PC-3 (cell line): Measurements from ENCODE around the gene PTGER4. TPM values are rescaled to one million over a fixed set of nuclear protein-coding genes. Genes with fewer than 3 reads are reported as not detected.

Source experiments
- ATAC-seq: fragments of 200-7000 bp; cut with Tn5 transposase; 2 replicates; pipeline ENCODE4 v1.9.1; 2020; ENCODE audit warnings: mild to moderate bottlenecking, moderate library complexity
- BruUV-seq: library from RNA; stranded (reverse); fragments of 400-500 nt; replicated peaks from 2 replicates; lab custom pipeline; 2021; lab: Mats Ljungman, UMichigan
- CTCF ChIA-PET: fragments of 300-600 bp; sonication (Branson Sonifier 250); formaldehyde crosslinking; loops from one replicate; lab custom pipeline; 2022; ENCODE audit warnings: antibody characterized with exemption; lab: Charles Lee
- POLR2A ChIA-PET: fragments of 300-600 bp; sonication (Branson Sonifier 250); formaldehyde crosslinking; loops from one replicate; lab custom pipeline; 2022; ENCODE audit warnings: antibody characterized with exemption; ENCODE audit not compliant: unreplicated experiment; lab: Charles Lee
- DNase-seq: peaks from one replicate; pipeline ENCODE4 v3.0.0-alpha.2; 2015
- H2AFZ ChIP-seq: fragments of 300-600 bp; sonication (generic); 2 replicates; pipeline ENCODE4 v1.6.0; 2016; ENCODE audit warnings: antibody characterized with exemption, low read length
- H3F3A ChIP-seq: fragments of 300-600 bp; sonication (generic); one replicate; pipeline ENCODE4 v1.6.0; 2017; ENCODE audit warnings: antibody characterized with exemption, low read length, control low read depth, mild to moderate bottlenecking; ENCODE audit not compliant: unreplicated experiment
- H3K27ac ChIP-seq: fragments of 300-600 bp; sonication (generic); 2 replicates; pipeline ENCODE4 v1.5.1; 2016; ENCODE audit warnings: mild to moderate bottlenecking, low read length
- H3K27me3 ChIP-seq: fragments of 300-600 bp; sonication (generic); 2 replicates; pipeline ENCODE4 v1.6.1; 2016; ENCODE audit warnings: low read length, mixed read lengths
- H3K36me3 ChIP-seq: fragments of 300-600 bp; sonication (generic); 2 replicates; pipeline ENCODE4 v1.6.1; 2016; ENCODE audit warnings: low read depth, mixed run types, low read length, mixed read lengths
- H3K4me1 ChIP-seq: fragments of 300-600 bp; sonication (generic); 2 replicates; pipeline ENCODE4 v1.5.1; 2016; ENCODE audit warnings: low read length; ENCODE audit not compliant: insufficient read depth
- H3K4me2 ChIP-seq: fragments of 300-600 bp; sonication (generic); 2 replicates; pipeline ENCODE4 v1.6.0; 2016; ENCODE audit warnings: low read length
- H3K4me3 ChIP-seq: fragments of 300-600 bp; sonication (generic); 2 replicates; pipeline ENCODE4 v1.5.1; 2016; ENCODE audit warnings: mild to moderate bottlenecking, low read length, mixed read lengths
- H3K79me2 ChIP-seq: fragments of 300-600 bp; sonication (generic); 2 replicates; pipeline ENCODE4 v1.6.1; 2017; ENCODE audit warnings: low read length, mixed read lengths
- H3K9ac ChIP-seq: fragments of 300-600 bp; sonication (generic); 2 replicates; pipeline ENCODE4 v1.6.0; 2016; ENCODE audit warnings: mild to moderate bottlenecking, low read length
- H3K9me2 ChIP-seq: fragments of 300-600 bp; sonication (generic); replicated peaks from 2 replicates; pipeline ENCODE4 v1.6.1; 2016; ENCODE audit warnings: mixed run types, low read length, mixed read lengths
- H3K9me3 ChIP-seq: fragments of 300-600 bp; sonication (generic); 2 replicates; pipeline ENCODE4 v1.6.1; 2016; ENCODE audit warnings: low read length, mixed read lengths
- H4K20me1 ChIP-seq: fragments of 300-600 bp; sonication (generic); 2 replicates; pipeline ENCODE4 v1.6.1; 2016; ENCODE audit warnings: low read length, mixed read lengths
- EZH2 ChIP-seq: fragments of 300-600 bp; sonication (generic); IDR thresholded peaks from one replicate; pipeline ENCODE4 v1.6.1; 2017; ENCODE audit warnings: antibody characterized with exemption, mild to moderate bottlenecking, low read length; ENCODE audit not compliant: unreplicated experiment
- EZH2phosphoT487 ChIP-seq: fragments of 300-600 bp; sonication (generic); IDR thresholded peaks from 2 replicates; pipeline ENCODE4 v1.6.1; 2018; ENCODE audit warnings: mild to moderate bottlenecking, antibody characterized with exemption, low read length, borderline replicate concordance
- intact Hi-C: fragments of 100-400 bp; cut with micrococcal nuclease; formaldehyde crosslinking; loops from 2 replicates; pipeline ENCODE4 v1.9.0; 2023
- total RNA-seq: library from RNA; depleted of rRNA; stranded (reverse); fragments of >200 nt; gene quantifications from 2 replicates; pipeline ENCODE4 v1.2.3, GENCODE V29; 2014
- TF ChIP-seq, protein P1 (sequence below): fragments of 300-600 bp; sonication (generic); conservative IDR thresholded peaks from 2 replicates; pipeline ENCODE4 v1.5.1; 2017; ENCODE audit warnings: antibody characterized with exemption, low read depth, mild to moderate bottlenecking, low read length

Gene PTGER4
- total RNA-seq, 1 experiment from 2014 or later = 49.5 TPM

DNA sequence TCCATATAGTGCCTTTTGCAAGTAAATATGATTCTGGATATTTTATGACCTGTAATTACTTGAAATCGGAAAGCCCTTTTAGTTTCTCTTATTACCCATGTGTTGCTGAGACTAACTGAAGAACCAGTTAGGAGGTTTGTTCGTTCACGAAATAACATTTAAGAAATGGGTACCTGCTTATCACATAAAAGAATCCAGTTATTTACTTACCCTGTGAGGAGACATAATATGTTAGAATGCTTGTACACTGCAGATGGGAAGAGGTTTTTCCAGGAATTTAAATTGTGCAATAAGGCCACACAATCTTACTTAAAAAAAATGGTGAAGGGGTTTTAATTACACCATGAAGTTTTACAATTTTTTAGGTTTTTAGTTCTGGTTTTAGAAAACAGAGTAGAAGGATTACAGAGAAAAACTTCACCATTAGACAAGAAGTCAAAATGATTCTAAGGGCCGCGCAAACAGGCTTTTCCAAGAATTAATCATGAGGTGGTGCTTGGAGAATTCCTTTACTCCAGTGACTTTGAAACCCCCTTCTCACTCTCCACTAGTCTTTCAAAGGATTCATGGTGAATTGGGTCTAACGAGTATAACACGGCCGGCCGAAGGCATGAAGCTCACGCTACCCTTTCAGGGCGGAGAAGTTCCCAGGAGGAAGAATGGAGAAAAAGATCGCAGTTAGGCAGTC, 1.1 kb upstream of the PTGER4 start:
- DNase-seq (peak; percentile 31), ATAC-seq (no peak)
- TSS peak; percentile 94 for BruUV-seq
- POLR2A ChIA-PET = interaction anchor here (0.6 kb wide), 4 partner anchors 38 to 1663 kb away, joined by 3 to 10 read pairs (median 5); no protein-coding TSS in a partner anchor
- peak overlapping the region; percentile 90 for H3K4me3 ChIP-seq
- H3K36me3 ChIP-seq = peaks cover 4% of the 10 kb centered on the region; the same call in 1 of the 2 replicates
- TF ChIP-seq EZH2 = no peak
- TF ChIP-seq, protein P1, sequence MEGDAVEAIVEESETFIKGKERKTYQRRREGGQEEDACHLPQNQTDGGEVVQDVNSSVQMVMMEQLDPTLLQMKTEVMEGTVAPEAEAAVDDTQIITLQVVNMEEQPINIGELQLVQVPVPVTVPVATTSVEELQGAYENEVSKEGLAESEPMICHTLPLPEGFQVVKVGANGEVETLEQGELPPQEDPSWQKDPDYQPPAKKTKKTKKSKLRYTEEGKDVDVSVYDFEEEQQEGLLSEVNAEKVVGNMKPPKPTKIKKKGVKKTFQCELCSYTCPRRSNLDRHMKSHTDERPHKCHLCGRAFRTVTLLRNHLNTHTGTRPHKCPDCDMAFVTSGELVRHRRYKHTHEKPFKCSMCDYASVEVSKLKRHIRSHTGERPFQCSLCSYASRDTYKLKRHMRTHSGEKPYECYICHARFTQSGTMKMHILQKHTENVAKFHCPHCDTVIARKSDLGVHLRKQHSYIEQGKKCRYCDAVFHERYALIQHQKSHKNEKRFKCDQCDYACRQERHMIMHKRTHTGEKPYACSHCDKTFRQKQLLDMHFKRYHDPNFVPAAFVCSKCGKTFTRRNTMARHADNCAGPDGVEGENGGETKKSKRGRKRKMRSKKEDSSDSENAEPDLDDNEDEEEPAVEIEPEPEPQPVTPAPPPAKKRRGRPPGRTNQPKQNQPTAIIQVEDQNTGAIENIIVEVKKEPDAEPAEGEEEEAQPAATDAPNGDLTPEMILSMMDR = no peak
- TF ChIP-seq EZH2phosphoT487 = no peak
- peaks cover 48% of the 10 kb centered on the region for H3K79me2 ChIP-seq
- peaks cover 37% of the 10 kb centered on the region for H3K4me1 ChIP-seq
- CTCF ChIA-PET = no interaction called here
- H4K20me1 ChIP-seq = peaks cover 9% of the 10 kb centered on the region
- H3K27me3 ChIP-seq = no peaks in the 10 kb centered on the region
- no peaks in the 10 kb centered on the region for H3F3A ChIP-seq
- H3K9me3 ChIP-seq = no peaks in the 10 kb centered on the region
- H3K9me2 ChIP-seq = no peaks in the 10 kb centered on the region
- H2AFZ ChIP-seq = peak overlapping the region; percentile 62
- peak overlapping the region; percentile 71 for H3K9ac ChIP-seq
- peak overlapping the region; percentile 95 for H3K4me2 ChIP-seq
- intact Hi-C loops = loop anchor here (1.0 to 2.0 kb wide), 7 partner anchors 37 to 506 kb away; no protein-coding TSS in a partner anchor
- H3K27ac ChIP-seq = peak overlapping the region; percentile 92

DNA sequence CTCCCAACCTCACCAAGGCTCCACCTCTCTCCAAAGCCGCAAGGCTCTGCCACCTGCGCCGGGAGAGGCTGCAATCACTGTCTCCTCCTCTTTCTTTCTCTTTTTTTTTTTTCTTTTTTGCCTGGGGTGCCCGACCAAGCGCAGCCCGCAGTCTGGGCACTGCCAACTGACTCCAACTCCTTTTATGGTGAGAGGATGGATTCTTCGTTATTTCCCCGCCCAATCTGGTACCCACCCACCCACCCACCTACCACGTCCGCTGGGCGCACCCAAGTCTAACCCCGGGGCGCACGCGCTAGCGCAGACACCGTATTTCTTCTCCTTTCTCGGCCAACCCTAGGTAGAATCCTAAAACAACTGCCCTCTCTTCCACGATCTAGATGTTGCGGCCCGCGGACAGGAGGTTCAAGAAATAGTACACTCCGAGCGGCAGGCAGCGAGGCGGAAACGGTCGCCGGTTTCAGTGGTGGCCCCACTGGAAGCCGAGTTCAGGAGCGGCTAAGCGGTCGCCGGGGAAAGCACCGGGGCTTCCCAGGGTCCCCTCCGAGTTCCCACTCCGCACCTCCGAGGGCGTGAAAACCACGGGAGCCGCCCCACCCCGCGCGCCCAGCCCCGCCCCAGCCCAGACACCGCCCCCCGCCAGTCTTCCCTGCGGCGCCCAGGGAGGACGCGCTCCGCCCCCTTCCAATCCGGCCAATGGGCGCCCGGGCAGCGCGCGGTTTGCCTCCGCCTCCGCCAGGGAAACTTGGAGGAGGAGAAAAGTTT, 385 bp upstream of the PTGER4 start:
- intact Hi-C loops = loop anchor here (1.0 to 2.0 kb wide), 7 partner anchors 38 to 507 kb away; no protein-coding TSS in a partner anchor
- peak overlapping the region; percentile 92 for H3K27ac ChIP-seq

More for the DNA sequence above, 385 bp upstream of the PTGER4 start:
- peak overlapping the region; percentile 90 for H2AFZ ChIP-seq
- ATAC-seq (peak; percentile 69), DNase-seq (peak; percentile 96)
- TF ChIP-seq, protein P1 = no peak
- no peak for TF ChIP-seq EZH2
- TF ChIP-seq EZH2phosphoT487 = no peak
- H3F3A ChIP-seq = no peaks in the 10 kb centered on the region
- peak overlapping the region; percentile 84 for H3K9ac ChIP-seq
- peaks cover 4% of the 10 kb centered on the region; the same call in 1 of the 2 replicates for H3K36me3 ChIP-seq
- H3K9me3 ChIP-seq = no peaks in the 10 kb centered on the region
- no peaks in the 10 kb centered on the region for H3K9me2 ChIP-seq
- CTCF ChIA-PET = no interaction called here
- POLR2A ChIA-PET = interaction anchor here (0.6 to 0.8 kb wide), 10 partner anchors 39 to 1746 kb away, joined by 3 to 10 read pairs (median 4); no protein-coding TSS in a partner anchor
- peak overlapping the region; percentile 90 for H3K4me3 ChIP-seq
- peaks cover 39% of the 10 kb centered on the region for H3K4me1 ChIP-seq
- no TSS peak for BruUV-seq
- no peaks in the 10 kb centered on the region for H3K27me3 ChIP-seq
- H4K20me1 ChIP-seq = peaks cover 9% of the 10 kb centered on the region
- peak overlapping the region; percentile 95 for H3K4me2 ChIP-seq
- H3K79me2 ChIP-seq = peaks cover 55% of the 10 kb centered on the region
